Panc1 (cell line): Measurements from ENCODE around the gene CDK11A. TPM values are rescaled to one million over a fixed set of nuclear protein-coding genes. Genes with fewer than 3 reads are reported as not detected.

Experiments used
- ATAC-seq: fragments of 200-7000 bp; cut with Tn5 transposase; 2 replicates; pipeline ENCODE4 v1.9.1; 2020; ENCODE audit warnings: mild to moderate bottlenecking, moderate library complexity
- BruUV-seq: library from RNA; stranded (reverse); fragments of 400-500 nt; replicated peaks from 2 replicates; lab custom pipeline; 2021; lab: Mats Ljungman, UMichigan
- CTCF ChIA-PET: fragments of 300-600 bp; sonication (Branson Sonifier 250); formaldehyde crosslinking; loops from one replicate; lab custom pipeline; 2022; ENCODE audit warnings: antibody characterized with exemption; lab: Charles Lee
- POLR2A ChIA-PET: fragments of 300-600 bp; sonication (Branson Sonifier 250); formaldehyde crosslinking; loops from one replicate; lab custom pipeline; 2022; ENCODE audit warnings: antibody characterized with exemption; lab: Charles Lee
- DNase-seq: peaks from one replicate; pipeline ENCODE4 v3.0.0-alpha.2; 2010; ENCODE audit warnings: low read depth, low spot score
- H3K27ac ChIP-seq: 2 replicates; pipeline ENCODE4 v1.5.1; 2011; ENCODE audit warnings: mild to moderate bottlenecking, low read length, inconsistent platforms
- H3K27me3 ChIP-seq: fragments of 200-500 bp; sonication (Bioruptor generic); 2 replicates; pipeline ENCODE4 v1.6.0; 2014; ENCODE audit warnings: low read length, inconsistent platforms; ENCODE audit not compliant: control insufficient read depth, insufficient read depth
- H3K36me3 ChIP-seq: fragments of 200-500 bp; sonication (Bioruptor generic); 2 replicates; pipeline ENCODE4 v1.5.1; 2014; ENCODE audit warnings: inconsistent platforms, mild to moderate bottlenecking, low read length, moderate library complexity; ENCODE audit not compliant: control insufficient read depth, insufficient read depth
- H3K4me1 ChIP-seq: 2 replicates; pipeline ENCODE4 v1.5.1; 2011; ENCODE audit warnings: inconsistent platforms, mild to moderate bottlenecking, low read length, moderate library complexity; ENCODE audit not compliant: control insufficient read depth, insufficient read depth
- H3K4me3 ChIP-seq, 2 experiments: 2 replicates each; pipeline ENCODE4 v1.5.1; 2011 to 2012; ENCODE audit warnings: low read depth in 2 of 2, low read length in 2 of 2, mild to moderate bottlenecking in 2 of 2, inconsistent platforms in 1 of 2, moderate library complexity in 1 of 2
- H3K9me3 ChIP-seq: fragments of 200-500 bp; sonication (Bioruptor generic); 2 replicates; pipeline ENCODE4 v1.5.1; 2014; ENCODE audit warnings: low read depth, mild to moderate bottlenecking, inconsistent platforms, low read length, moderate library complexity; ENCODE audit not compliant: control insufficient read depth, insufficient read depth
- CTCF ChIP-seq: fragments of 450-650 bp; IDR thresholded peaks from 2 replicates; pipeline ENCODE4 v1.5.1; 2017; ENCODE audit warnings: mild to moderate bottlenecking
- POLR2AphosphoS5 ChIP-seq: IDR thresholded peaks from 2 replicates; pipeline ENCODE4 v1.6.1; 2012; ENCODE audit warnings: mild to moderate bottlenecking, low read depth, low read length, moderate library complexity
- REST ChIP-seq, 2 experiments: IDR thresholded peaks; 2 replicates each; pipeline ENCODE4 v1.6.1; 2011 to 2012; ENCODE audit warnings: low read depth in 2 of 2, control low read depth in 1 of 2, low read length in 1 of 2, mild to moderate bottlenecking in 1 of 2, moderate library complexity in 1 of 2; ENCODE audit not compliant: insufficient read depth in 1 of 2
- SIN3A ChIP-seq: IDR thresholded peaks from 2 replicates; pipeline ENCODE4 v1.6.1; 2012; ENCODE audit warnings: low read depth, mild to moderate bottlenecking, low read length, moderate library complexity, borderline replicate concordance; ENCODE audit not compliant: insufficient read depth
- TCF7L2 ChIP-seq: IDR thresholded peaks from 2 replicates; pipeline ENCODE4 v1.6.1; 2011; ENCODE audit warnings: mild to moderate bottlenecking, low read depth, low read length, inconsistent platforms
- in situ Hi-C: cut with HindIII; loops from 2 replicates; pipeline ENCODE4 v1.10.0; 2016; ENCODE audit warnings: low sequenced_read_pairs, low pct_unique_long_range_greater_than_20kb
- intact Hi-C: fragments of 100-400 bp; cut with micrococcal nuclease; formaldehyde crosslinking; loops from one replicate; pipeline ENCODE4 v1.10.0; 2022; ENCODE audit not compliant: unreplicated experiment
- total RNA-seq: library from RNA; stranded (reverse); gene quantifications from one replicate; pipeline ENCODE4 v1.2.1, GENCODE V29; 2021; ENCODE audit not compliant: unreplicated experiment

The CDK11A gene
- total RNA-seq, 1 experiment from 2014 or later, result 83.6 TPM

DNA sequence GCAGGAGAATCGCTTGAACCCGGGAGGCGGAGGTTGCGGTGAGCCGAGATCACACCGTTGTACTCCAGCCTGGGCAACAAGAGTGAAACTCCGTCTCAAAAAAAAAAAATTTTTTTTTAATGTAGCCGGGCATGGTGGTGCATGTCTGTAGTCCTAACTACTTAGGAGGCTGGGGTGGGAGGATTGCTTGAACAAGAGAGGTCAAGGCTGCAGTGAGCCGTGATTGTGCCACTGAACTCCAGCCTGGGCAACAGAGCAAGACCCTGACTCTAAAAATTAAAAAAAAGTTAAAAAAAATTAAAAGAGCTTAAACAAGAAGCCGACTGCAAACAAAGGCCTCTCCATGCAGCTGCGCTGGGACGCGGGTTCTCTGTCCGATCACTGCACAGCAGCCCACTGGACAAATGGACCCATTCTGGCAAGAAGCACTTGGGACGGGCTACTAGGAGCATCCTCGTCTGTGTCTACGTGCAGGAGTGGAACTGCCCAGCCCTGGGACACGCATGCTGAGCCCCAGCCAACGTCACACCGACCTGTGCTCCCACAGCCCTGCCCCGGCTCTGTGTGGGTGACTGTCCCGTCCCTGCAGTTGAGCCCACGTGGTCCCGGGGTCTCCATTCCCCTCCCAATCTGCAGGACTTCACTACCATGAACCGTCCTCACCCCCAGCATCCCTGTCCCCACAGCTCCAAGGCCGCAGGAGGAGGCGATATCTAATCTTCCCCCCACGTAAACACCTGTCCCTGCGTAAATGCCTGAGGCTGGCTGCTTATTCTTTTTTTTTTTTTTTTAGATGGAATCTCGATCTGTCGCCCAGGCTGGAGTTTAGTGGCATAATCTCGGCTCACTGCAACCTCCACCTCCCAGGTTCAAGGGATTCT, 43.9 kb downstream of the CDK11A start:
- DNase-seq (no peak), ATAC-seq (no peak)
- Histone ChIP-seq H3K4me1 (peaks cover 25% of the 10 kb centered on the region), H3K36me3 (no peaks in the 10 kb centered on the region), H3K4me3 (no peak overlapping the region), H3K27me3 (no peaks in the 10 kb centered on the region), H3K9me3 (no peaks in the 10 kb centered on the region), H3K27ac (no peak overlapping the region)
- ChIA-PET CTCF (interaction anchor here (0.7 kb wide), 1 partner anchor 14 kb away, joined by 3 read pairs; no protein-coding TSS in a partner anchor), POLR2A (interaction anchor here (0.7 kb wide), 1 partner anchor 63 kb away, joined by 13 read pairs; no protein-coding TSS in a partner anchor)
- BruUV-seq, result TSS peak; percentile 67
- in situ Hi-C loops, result no loop called here
- TF ChIP-seq SIN3A, result no peak
- TF ChIP-seq POLR2AphosphoS5, result no peak
- intact Hi-C loops, result no loop called here

- ChIA-PET CTCF (interaction anchor here (0.9 kb wide), 1 partner anchor 13 kb away, joined by 4 read pairs; no protein-coding TSS in a partner anchor), POLR2A (no interaction called here)
- H3K27me3 ChIP-seq, result no peaks in the 10 kb centered on the region
- no peaks in the 10 kb centered on the region for H3K36me3 ChIP-seq
- H3K4me3 ChIP-seq, result no peak overlapping the region
- intact Hi-C loops, result no loop called here
- BruUV-seq, result no TSS peak
- ATAC-seq (peak; percentile 78), DNase-seq (peak; percentile 12)
- no peak overlapping the region for H3K27ac ChIP-seq
- no peaks in the 10 kb centered on the region for H3K9me3 ChIP-seq
- in situ Hi-C loops, result no loop called here
- peaks cover 25% of the 10 kb centered on the region for H3K4me1 ChIP-seq
- TF ChIP-seq REST (IDR thresholded peaks at IDR 0.05; ENCODE audit: insufficient read depth in 1 of 2, low read depth in 2 of 2, low read length in 1 of 2) (no peak), POLR2AphosphoS5 (no peak), CTCF (no peak; the same call in 1 of the 2 replicates), SIN3A (no peak), TCF7L2 (no peak)
These were observed 45.4 kb downstream of the CDK11A start for GRCh38 chr1:1678581-1679380.
